H1 (cell line): ENCODE measurements around the gene C21orf91. TPM values are rescaled to one million over a fixed set of nuclear protein-coding genes. Genes with fewer than 3 reads are reported as not detected.
A peak's percentile ranks its signal among the peaks of the same experiment; 100 is the strongest.

Experiments
- CTCF ChIA-PET: fragments of 300-600 bp; sonication (Branson Sonifier 250); formaldehyde crosslinking; loops from one replicate; lab custom pipeline; 2021; ENCODE audit not compliant: partially characterized antibody; lab: Charles Lee
- POLR2A ChIA-PET: fragments of 300-600 bp; sonication (Branson Sonifier 250); formaldehyde crosslinking; loops from one replicate; lab custom pipeline; 2021; ENCODE audit warnings: inconsistent platforms; ENCODE audit not compliant: partially characterized antibody; lab: Charles Lee
- DNase-seq, 2 experiments: peaks; one replicate each; pipeline versions ENCODE4 v3.0.0 to v3.0.0-alpha.2; 2010 to 2022; ENCODE audit warnings: low spot score in 2 of 2, low read depth in 1 of 2, mixed read lengths in 1 of 2
- FAIRE-seq: peaks from 2 replicates; lab custom pipeline; 2011; peaks lifted over from hg19 to GRCh38; lab: Jason Lieb, UNC
- H2AFZ ChIP-seq: 2 replicates; pipeline ENCODE4 v1.8.1; 2012; ENCODE audit warnings: low read length, inconsistent platforms
- H2AK5ac ChIP-seq: 2 replicates; pipeline ENCODE4 v1.6.1; 2013; ENCODE audit warnings: low read depth, low read length
- H2BK120ac ChIP-seq: replicated peaks from 2 replicates; pipeline ENCODE3; 2013; ENCODE audit warnings: low read depth, low read length, inconsistent platforms
- H2BK12ac ChIP-seq: 2 replicates; pipeline ENCODE4 v1.6.1; 2013; ENCODE audit warnings: low read depth, low read length
- H2BK15ac ChIP-seq: 2 replicates; pipeline ENCODE4 v1.6.1; 2013; ENCODE audit warnings: low read length
- H2BK20ac ChIP-seq: 2 replicates; pipeline ENCODE4 v1.6.1; 2013; ENCODE audit warnings: low read length
- H2BK5ac ChIP-seq: 2 replicates; pipeline ENCODE4 v1.6.1; 2013; ENCODE audit warnings: low read depth, low read length
- H3K14ac ChIP-seq: 2 replicates; pipeline ENCODE4 v1.6.1; 2013; ENCODE audit warnings: inconsistent platforms; ENCODE audit not compliant: insufficient read length
- H3K18ac ChIP-seq: 2 replicates; pipeline ENCODE4 v1.6.1; 2013; ENCODE audit warnings: low read length; ENCODE audit errors: extremely low read depth
- H3K23ac ChIP-seq: 2 replicates; pipeline ENCODE4 v1.6.1; 2013; ENCODE audit warnings: inconsistent platforms; ENCODE audit not compliant: insufficient read length
- H3K23me2 ChIP-seq: 2 replicates; pipeline ENCODE4 v1.6.1; 2013; ENCODE audit warnings: low read depth, low read length
- H3K27ac ChIP-seq: 2 replicates; pipeline ENCODE4 v1.6.1; 2011; ENCODE audit warnings: low read depth, low read length, inconsistent platforms
- H3K27me3 ChIP-seq, 4 experiments: replicated peaks in 1 of 4; 1 replicate in 1 of 4; 2 replicates in 3 of 4; pipeline versions ENCODE4 v1.6.1 to v1.8.1; 2011 to 2013; ENCODE audit warnings: low read length in 3 of 4, mild to moderate bottlenecking in 3 of 4, inconsistent platforms in 2 of 4, mixed read lengths in 2 of 4, moderate library complexity in 1 of 4; ENCODE audit not compliant: control insufficient read depth in 3 of 4, insufficient read depth in 3 of 4; ENCODE audit errors: extremely low read depth in 1 of 4
- H3K36me3 ChIP-seq, 4 experiments: 2 replicates each; pipeline versions ENCODE4 v1.6.1 to v1.8.1; 2011 to 2013; ENCODE audit warnings: mild to moderate bottlenecking in 4 of 4, low read length in 3 of 4, moderate library complexity in 2 of 4, control low read depth in 1 of 4, inconsistent platforms in 1 of 4; ENCODE audit not compliant: insufficient read depth in 4 of 4, control insufficient read depth in 2 of 4
- H3K4ac ChIP-seq: replicated peaks from 2 replicates; pipeline ENCODE3; 2013; ENCODE audit warnings: low read length, low read depth, mixed read lengths, inconsistent platforms; ENCODE audit not compliant: insufficient read length
- H3K4me1 ChIP-seq, 4 experiments: replicated peaks in 1 of 4; 1 replicate in 1 of 4; 2 replicates in 3 of 4; pipeline versions ENCODE4 v1.6.1 to v1.8.1; 2011 to 2013; ENCODE audit warnings: low read length in 3 of 4, inconsistent platforms in 2 of 4, mixed read lengths in 1 of 4; ENCODE audit not compliant: insufficient read depth in 4 of 4, control insufficient read depth in 3 of 4
- H3K4me2 ChIP-seq, 2 experiments: 2 replicates each; pipeline versions ENCODE4 v1.6.1 to v1.8.1; 2011 to 2013; ENCODE audit warnings: low read depth in 2 of 2, low read length in 2 of 2, control low read depth in 1 of 2, inconsistent platforms in 1 of 2, mild to moderate bottlenecking in 1 of 2; ENCODE audit not compliant: insufficient read depth in 1 of 2
- H3K4me3 ChIP-seq, 4 experiments: fragments of 200-600, 300-600 bp in 1 of 4; sonication (generic), shearing (Covaris generic), sonication (Bioruptor Twin) in 1 of 4; 2 replicates each; pipeline versions ENCODE4 v1.5.1 to v1.8.1; 2011 to 2016; ENCODE audit warnings: low read length in 4 of 4, low read depth in 3 of 4, control low read depth in 2 of 4, inconsistent platforms in 2 of 4, mild to moderate bottlenecking in 2 of 4, mixed read lengths in 1 of 4, moderate library complexity in 1 of 4; ENCODE audit not compliant: insufficient read depth in 2 of 4; ENCODE audit errors: extremely low read depth in 1 of 4
- H3K56ac ChIP-seq: replicated peaks from 2 replicates; pipeline ENCODE3; 2013; ENCODE audit warnings: low read depth, mild to moderate bottlenecking, mixed read lengths, low read length, inconsistent platforms; ENCODE audit not compliant: insufficient read length
- H3K79me1 ChIP-seq: 2 replicates; pipeline ENCODE4 v1.6.1; 2013; ENCODE audit warnings: low read depth, low read length, control low read depth
- H3K79me2 ChIP-seq, 2 experiments: 2 replicates each; pipeline versions ENCODE4 v1.6.1 to v1.8.1; 2012 to 2013; ENCODE audit warnings: low read length in 2 of 2, mild to moderate bottlenecking in 2 of 2, inconsistent platforms in 1 of 2; ENCODE audit not compliant: insufficient read depth in 2 of 2, control insufficient read depth in 1 of 2
- H3K9ac ChIP-seq, 4 experiments: replicated peaks in 1 of 4; 1 replicate in 1 of 4; 2 replicates in 3 of 4; pipeline versions ENCODE4 v1.6.1 to v1.8.1; 2011 to 2013; ENCODE audit warnings: low read depth in 3 of 4, low read length in 3 of 4, control low read depth in 2 of 4, mild to moderate bottlenecking in 2 of 4, moderate library complexity in 2 of 4, inconsistent platforms in 1 of 4; ENCODE audit errors: extremely low read depth in 1 of 4
- H3K9me3 ChIP-seq, 2 experiments: 2 replicates each; pipeline versions ENCODE4 v1.6.1 to v1.8.1; 2012 to 2013; ENCODE audit warnings: mild to moderate bottlenecking in 2 of 2, moderate library complexity in 2 of 2, control low read depth in 1 of 2, inconsistent platforms in 1 of 2, low read depth in 1 of 2, low read length in 1 of 2, mixed read lengths in 1 of 2; ENCODE audit not compliant: insufficient read depth in 2 of 2
- H4K20me1 ChIP-seq, 2 experiments: replicated peaks in 1 of 2; 2 replicates each; pipeline versions ENCODE3 to v1.8.1; 2011 to 2013; ENCODE audit warnings: inconsistent platforms in 2 of 2, low read length in 2 of 2, mild to moderate bottlenecking in 1 of 2; ENCODE audit not compliant: insufficient read depth in 2 of 2, control insufficient read depth in 1 of 2
- H4K5ac ChIP-seq: 2 replicates; pipeline ENCODE4 v1.6.1; 2013; ENCODE audit warnings: low read length, low read depth, mixed read lengths, inconsistent platforms; ENCODE audit not compliant: insufficient read length
- H4K8ac ChIP-seq: 2 replicates; pipeline ENCODE4 v1.8.0; 2013; ENCODE audit warnings: mild to moderate bottlenecking, moderate library complexity, low read length, inconsistent platforms; ENCODE audit not compliant: insufficient read depth; ENCODE audit errors: extremely low read depth
- H4K91ac ChIP-seq: replicated peaks from 2 replicates; pipeline ENCODE3; 2013; ENCODE audit warnings: low read length, mixed read lengths, inconsistent platforms; ENCODE audit not compliant: insufficient read length
- JUN ChIP-seq: IDR thresholded peaks from 2 replicates; pipeline ENCODE4 v1.6.1; 2011; ENCODE audit warnings: low read depth, mild to moderate bottlenecking, improper control_type of control experiment, low read length
- MAFK ChIP-seq: IDR thresholded peaks from 2 replicates; pipeline ENCODE4 v1.6.1; 2012; ENCODE audit warnings: low read depth, mild to moderate bottlenecking, improper control_type of control experiment, low read length
- WGBS, 2 experiments: shearing (Covaris generic) in 1 of 2; methylation state at CpG; one replicate each; pipeline versions ENCODE4 v1.1.6 to v1.1.7; 2013 to 2015; ENCODE audit warnings: low lambda C conversion rate in 2 of 2, mixed read lengths in 2 of 2, inconsistent platforms in 1 of 2, low coverage in 1 of 2, missing lambda C conversion rate in 1 of 2; ENCODE audit not compliant: insufficient replicate concordance in 2 of 2, insufficient coverage in 1 of 2, insufficient read length in 1 of 2; ENCODE audit errors: extremely low coverage in 1 of 2, missing lambda C conversion rate in 1 of 2; 5-methylcytosine and 5-hydroxymethylcytosine counted together
- polyA plus RNA-seq, 7 experiments: library from polyadenylated mRNA; depleted of rRNA in 3 of 7; stranded (reverse) in 5 of 7; unstranded in 2 of 7; fragments of >200 nt in 5 of 7; fragments of 200-250 nt in 2 of 7; gene quantifications; 1 replicate in 5 of 7; 2 replicates in 1 of 7; 4 replicates in 1 of 7; pipeline versions ENCODE4 v1.2.1 to v1.2.3, GENCODE V29; 2011 to 2013; ENCODE audit warnings: missing spikeins in 2 of 7, mixed read lengths in 2 of 7
- total RNA-seq: library from RNA; stranded (reverse); fragmentation: NEBNext Ultra II Directional; extraction: Animal tissue kit (Norgen Biotek cat#: 25700); gene quantifications from 2 replicates; pipeline ENCODE4 v1.2.1, GENCODE V29; 2021

The C21orf91 gene
- total and polyA plus RNA-seq, 2 of the 8 experiments (the other 6 are each of a cell fraction or from before 2014, with no cell fraction given), result 4.9 to 33.6 TPM

DNA sequence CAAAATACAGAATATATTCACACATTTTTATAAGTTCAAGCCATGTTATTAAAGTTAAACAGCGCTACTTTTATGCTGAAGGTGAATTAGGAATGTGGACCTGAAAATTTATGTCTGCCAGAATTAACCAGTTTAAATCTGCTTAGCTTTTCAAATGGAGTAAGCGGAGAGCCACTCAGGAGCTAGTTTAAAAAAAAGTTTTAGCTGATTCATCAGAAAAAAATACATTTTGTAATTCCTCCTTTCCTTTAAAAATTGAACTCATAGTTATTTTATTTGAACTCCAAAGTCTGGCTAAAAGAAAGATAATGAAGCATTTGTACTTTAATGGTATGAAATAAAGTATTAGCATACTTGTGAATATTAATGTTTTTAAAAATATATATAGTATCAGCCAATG lies 21.2 kb downstream of the C21orf91 start:
- no peak overlapping the region for H2AK5ac ChIP-seq
- no peaks in the 10 kb centered on the region for H3K27me3 ChIP-seq
- H3K18ac ChIP-seq, result no peak overlapping the region
- no peak overlapping the region for H3K4ac ChIP-seq
- WGBS, 2 experiments, result 90% methylated on average over 2 of the region's 2 CpGs; no CpG with 5 or more reads in 1 of the 2 experiments
- H3K4me1 ChIP-seq, result no peaks in the 10 kb centered on the region
- DNase-seq (no peak), FAIRE-seq (no peak)
- no peak overlapping the region for H2BK20ac ChIP-seq
- H4K5ac ChIP-seq, result no peak overlapping the region
- H2BK120ac ChIP-seq, result no peak overlapping the region
- no peak overlapping the region for H3K56ac ChIP-seq
- no peak overlapping the region for H3K9ac ChIP-seq
- H2BK15ac ChIP-seq, result no peak overlapping the region
- no peak overlapping the region for H3K27ac ChIP-seq
- H3K4me3 ChIP-seq, result no peak overlapping the region
- peaks cover 0 to 2% of the 10 kb centered on the region in 2 experiments for H4K20me1 ChIP-seq
- H4K8ac ChIP-seq, result no peak overlapping the region
- H3K79me1 ChIP-seq, result no peaks in the 10 kb centered on the region
- no peaks in the 10 kb centered on the region for H3K23me2 ChIP-seq
- no peaks in the 10 kb centered on the region; a peak in 1 of 4 replicates for H3K9me3 ChIP-seq
- H3K14ac ChIP-seq, result no peak overlapping the region
- H3K36me3 ChIP-seq, result peaks cover 2 to 32% (median 19%) of the 10 kb centered on the region in 4 experiments; a peak in 6 of 8 replicates
- TF ChIP-seq JUN (no peak), MAFK (peak; percentile 54; the same call in 1 of the 2 replicates)
- TF ChIP-seq, all 59 proteins: peak for 1
- Histone ChIP-seq H3K23ac (no peak overlapping the region), H2BK5ac (no peak overlapping the region), H2BK12ac (no peak overlapping the region), H3K79me2 (peaks cover 0 to 23% of the 10 kb centered on the region in 2 experiments; a peak in 2 of 4 replicates), H2AFZ (no peak overlapping the region), H3K4me2 (no peak overlapping the region), H4K91ac (no peak overlapping the region)
- POLR2A ChIA-PET, result interaction anchor here (1.5 to 1.7 kb wide), 2 partner anchors 10 to 15 kb away, joined by 5 read pairs; no protein-coding TSS in a partner anchor
- CTCF ChIA-PET, result interaction anchor here (1.7 kb wide), 1 partner anchor 26 kb away, joined by 4 read pairs; no protein-coding TSS in a partner anchor
